ENCODE measurements around the gene MPPED1.

- TF ChIP-seq CTCF (IDR thresholded peaks at IDR 0.05) (no peak), POLR2A (IDR thresholded peaks at IDR 0.05) (no peak)
Measured at GRCh38 chr22:43440556-43440955, 28.7 kb downstream of the MPPED1 start.

Measured in esophagus squamous epithelium (tissue), 4 donors.